ENCODE data around the gene FOXJ3.

The FOXJ3 gene

GRCh38 chr1:42135426-42135825, 199.6 kb downstream of the FOXJ3 start:
- TF ChIP-seq ZNF384 (IDR thresholded peaks at IDR 0.05) (no peak), PKNOX1 (IDR thresholded peaks at IDR 0.05) (no peak), BHLHE40 (IDR thresholded peaks at IDR 0.05; ENCODE audit: borderline replicate concordance) (no peak), FOXM1 (IDR thresholded peaks at IDR 0.05; ENCODE audit: borderline replicate concordance) (no peak), SUZ12 (IDR thresholded peaks at IDR 0.05) (no peak), TARDBP (IDR thresholded peaks at IDR 0.05) (no peak), L3MBTL2 (conservative IDR thresholded peaks at IDR 0.05) (no peak), FOXA1 (IDR thresholded peaks at IDR 0.05) (no peak), ELF4 (IDR thresholded peaks at IDR 0.05) (no peak), HDGF (IDR thresholded peaks at IDR 0.05; ENCODE audit: borderline replicate concordance) (no peak), ARNT (IDR thresholded peaks at IDR 0.05) (no peak), SP1 (IDR thresholded peaks at IDR 0.05) (no peak), LEF1 (IDR thresholded peaks at IDR 0.05; ENCODE audit: borderline replicate concordance) (no peak), FOXK2 (IDR thresholded peaks at IDR 0.05) (no peak), NFRKB (IDR thresholded peaks at IDR 0.05) (no peak), CTBP1 (IDR thresholded peaks at IDR 0.05; ENCODE audit: borderline replicate concordance) (no peak)
- ChIA-PET POLR2A (no interaction called here), CTCF (interaction anchor here (0.5 kb wide), 1 partner anchor 34 kb away, joined by 7 read pairs; no protein-coding TSS in a partner anchor)
- no peak for DNase-seq (ENCODE audit: extremely low spot score)

- POLR2A ChIA-PET = no interaction called here
- DNase-seq (ENCODE audit: extremely low spot score) = no peak
- CTCF ChIA-PET = no interaction called here
- TF ChIP-seq L3MBTL2 (conservative IDR thresholded peaks at IDR 0.05) = no peak
- no peak for TF ChIP-seq CTBP1 (IDR thresholded peaks at IDR 0.05; ENCODE audit: borderline replicate concordance)
- TF ChIP-seq NFRKB (IDR thresholded peaks at IDR 0.05) = no peak
- no peak for TF ChIP-seq FOXK2 (IDR thresholded peaks at IDR 0.05)
- TF ChIP-seq ELF4 (IDR thresholded peaks at IDR 0.05) = no peak
Observed at GRCh38 chr1:42133809-42134526, 201.1 kb downstream of the FOXJ3 start.

GRCh38 chr1:42133390-42133789, 201.6 kb downstream of the FOXJ3 start:
- ChIA-PET POLR2A (no interaction called here), CTCF (no interaction called here)
- DNase-seq (ENCODE audit: extremely low spot score) = no peak
- no peak for TF ChIP-seq NFRKB (IDR thresholded peaks at IDR 0.05)
- TF ChIP-seq ELF4 (IDR thresholded peaks at IDR 0.05) = no peak
- TF ChIP-seq ZNF384 (IDR thresholded peaks at IDR 0.05) = no peak
- no peak for TF ChIP-seq FOXM1 (IDR thresholded peaks at IDR 0.05; ENCODE audit: borderline replicate concordance)
- TF ChIP-seq PKNOX1 (IDR thresholded peaks at IDR 0.05) = no peak
- no peak for TF ChIP-seq TARDBP (IDR thresholded peaks at IDR 0.05)
- TF ChIP-seq LEF1 (IDR thresholded peaks at IDR 0.05; ENCODE audit: borderline replicate concordance) = no peak
- no peak for TF ChIP-seq FOXA1 (IDR thresholded peaks at IDR 0.05)
- TF ChIP-seq ARNT (IDR thresholded peaks at IDR 0.05) = no peak
- TF ChIP-seq SUZ12 (IDR thresholded peaks at IDR 0.05) = no peak
- TF ChIP-seq HDGF (IDR thresholded peaks at IDR 0.05; ENCODE audit: borderline replicate concordance) = no peak

- CTCF ChIA-PET = interaction anchor here (1.2 kb wide), 1 partner anchor 43 kb away, joined by 5 read pairs; no protein-coding TSS in a partner anchor
- TF ChIP-seq SUZ12 (IDR thresholded peaks at IDR 0.05) = no peak
- TF ChIP-seq PKNOX1 (IDR thresholded peaks at IDR 0.05) = no peak
- no peak for TF ChIP-seq ARNT (IDR thresholded peaks at IDR 0.05)
- TF ChIP-seq BHLHE40 (IDR thresholded peaks at IDR 0.05; ENCODE audit: borderline replicate concordance) = no peak
- no peak for TF ChIP-seq HDGF (IDR thresholded peaks at IDR 0.05; ENCODE audit: borderline replicate concordance)
- no peak for TF ChIP-seq NFRKB (IDR thresholded peaks at IDR 0.05)
- no peak for DNase-seq (ENCODE audit: extremely low spot score)
- POLR2A ChIA-PET = no interaction called here
Observed at GRCh38 chr1:42130061-42130660, 204.9 kb downstream of the FOXJ3 start.

GRCh38 chr1:42128964-42129363, 206.1 kb downstream of the FOXJ3 start:
- POLR2A ChIA-PET = interaction anchor here (1.1 kb wide), 1 partner anchor 10 kb away, joined by 4 read pairs; no protein-coding TSS in a partner anchor
- CTCF ChIA-PET = no interaction called here
- TF ChIP-seq TARDBP (IDR thresholded peaks at IDR 0.05) (no peak), SP1 (IDR thresholded peaks at IDR 0.05) (no peak), NFRKB (IDR thresholded peaks at IDR 0.05) (no peak), LEF1 (IDR thresholded peaks at IDR 0.05; ENCODE audit: borderline replicate concordance) (no peak), FOXK2 (IDR thresholded peaks at IDR 0.05) (no peak), SUZ12 (IDR thresholded peaks at IDR 0.05) (no peak), CTBP1 (IDR thresholded peaks at IDR 0.05; ENCODE audit: borderline replicate concordance) (no peak), BHLHE40 (IDR thresholded peaks at IDR 0.05; ENCODE audit: borderline replicate concordance) (no peak), FOXM1 (IDR thresholded peaks at IDR 0.05; ENCODE audit: borderline replicate concordance) (no peak)
- DNase-seq (ENCODE audit: extremely low spot score) = no peak

- POLR2A ChIA-PET = interaction anchor here (1.1 kb wide), 1 partner anchor 9 kb away, joined by 4 read pairs; no protein-coding TSS in a partner anchor
- no peak for DNase-seq (ENCODE audit: extremely low spot score)
- TF ChIP-seq FOXK2 (IDR thresholded peaks at IDR 0.05) = no peak
- no peak for TF ChIP-seq SP1 (IDR thresholded peaks at IDR 0.05)
- TF ChIP-seq PKNOX1 (IDR thresholded peaks at IDR 0.05) = no peak
- TF ChIP-seq CTBP1 (IDR thresholded peaks at IDR 0.05; ENCODE audit: borderline replicate concordance) = no peak
- no peak for TF ChIP-seq FOXA1 (IDR thresholded peaks at IDR 0.05)
- no peak for TF ChIP-seq NFRKB (IDR thresholded peaks at IDR 0.05)
- TF ChIP-seq ARNT (IDR thresholded peaks at IDR 0.05) = no peak
- no peak for TF ChIP-seq FOXM1 (IDR thresholded peaks at IDR 0.05; ENCODE audit: borderline replicate concordance)
- no peak for TF ChIP-seq TARDBP (IDR thresholded peaks at IDR 0.05)
- TF ChIP-seq BHLHE40 (IDR thresholded peaks at IDR 0.05; ENCODE audit: borderline replicate concordance) = no peak
- no peak for TF ChIP-seq LEF1 (IDR thresholded peaks at IDR 0.05; ENCODE audit: borderline replicate concordance)
- TF ChIP-seq SUZ12 (IDR thresholded peaks at IDR 0.05) = no peak
- no peak for TF ChIP-seq L3MBTL2 (conservative IDR thresholded peaks at IDR 0.05)
- no peak for TF ChIP-seq ELF4 (IDR thresholded peaks at IDR 0.05)
- no peak for TF ChIP-seq ZNF384 (IDR thresholded peaks at IDR 0.05)
- TF ChIP-seq HDGF (IDR thresholded peaks at IDR 0.05; ENCODE audit: borderline replicate concordance) = no peak
- CTCF ChIA-PET = no interaction called here
Observed at GRCh38 chr1:42128499-42128898, 206.5 kb downstream of the FOXJ3 start.
